HL-60 (cell line): ENCODE data around the gene CYP21A2.
"Not testable (repeated sequence)": the region's sequence is repeated elsewhere in the genome, so short reads cannot be mapped to it uniquely, and the experiment has no call there.

Experiments
- DNase-seq, 2 experiments: peaks; one replicate each; pipeline ENCODE4 v3.0.0-alpha.2; 2010 to 2020; ENCODE audit warnings: low read depth in 1 of 2, low spot score in 1 of 2
- H3K27ac ChIP-seq: fragments of 250-450 bp; sonication (Bioruptor Pico); replicated peaks from 2 replicates; pipeline ENCODE4 v1.5.1; 2020; ENCODE audit warnings: mild to moderate bottlenecking, moderate library complexity
- H3K27me3 ChIP-seq: fragments of 250-450 bp; sonication (Bioruptor Pico); 2 replicates; pipeline ENCODE4 v1.5.1; 2021; ENCODE audit warnings: mild to moderate bottlenecking, moderate library complexity; ENCODE audit not compliant: insufficient read depth, poor library complexity, severe bottlenecking
- H3K4me3 ChIP-seq: replicated peaks from 2 replicates; pipeline ENCODE4 v1.5.1; 2011; ENCODE audit warnings: mild to moderate bottlenecking, control low read depth, low read length; ENCODE audit not compliant: insufficient read depth
- CTCF ChIP-seq: IDR thresholded peaks from one replicate; pipeline ENCODE4 v1.5.1; 2011; ENCODE audit warnings: low read length, control low read depth, inconsistent platforms; ENCODE audit not compliant: insufficient read depth
- GABPA ChIP-seq: IDR thresholded peaks from 2 replicates; pipeline ENCODE4 v1.6.1; 2012; ENCODE audit warnings: low read depth
- POLR2AphosphoS5 ChIP-seq: IDR thresholded peaks from 2 replicates; pipeline ENCODE4 v1.6.1; 2012; ENCODE audit warnings: low read depth
- REST ChIP-seq: IDR thresholded peaks from 2 replicates; pipeline ENCODE4 v1.6.1; 2012; ENCODE audit warnings: low read depth; ENCODE audit not compliant: insufficient replicate concordance
- SPI1 ChIP-seq: IDR thresholded peaks from 2 replicates; pipeline ENCODE4 v1.6.1; 2012; ENCODE audit warnings: low read depth, mild to moderate bottlenecking, borderline replicate concordance

The CYP21A2 gene

GRCh38 chr6:32050562-32050961 lies 12.3 kb downstream of the CYP21A2 start:
- no peak for TF ChIP-seq CTCF
- no peak for TF ChIP-seq REST
- no peak for TF ChIP-seq POLR2AphosphoS5
- no peak for TF ChIP-seq GABPA
- TF ChIP-seq SPI1 = no peak
- H3K4me3 ChIP-seq = no peak overlapping the region
- H3K27me3 ChIP-seq = peaks cover 3% of the 10 kb centered on the region
- no peak overlapping the region for H3K27ac ChIP-seq
- DNase-seq = no peak

- DNase-seq, H3K4me3 ChIP-seq, H3K27ac ChIP-seq, H3K27me3 ChIP-seq: not testable (repeated sequence)
Measured at GRCh38 chr6:32052626-32053025, 14.4 kb downstream of the CYP21A2 start.

GRCh38 chr6:32053314-32053713 lies 15.1 kb downstream of the CYP21A2 start:
- DNase-seq, H3K27me3 ChIP-seq, H3K4me3 ChIP-seq, H3K27ac ChIP-seq: not testable (repeated sequence)

- H3K27ac ChIP-seq, H3K4me3 ChIP-seq, DNase-seq, H3K27me3 ChIP-seq: not testable (repeated sequence)
Measured at GRCh38 chr6:32055756-32056155, 17.5 kb downstream of the CYP21A2 start.

GRCh38 chr6:32056254-32056653 lies 18.0 kb downstream of the CYP21A2 start:
- TF ChIP-seq POLR2AphosphoS5 (no peak), CTCF (no peak), REST (no peak), SPI1 (no peak), GABPA (no peak)
- H3K27me3 ChIP-seq = peaks cover 3% of the 10 kb centered on the region

GRCh38 chr6:32057966-32058365 lies 19.8 kb downstream of the CYP21A2 start:
- no peak overlapping the region for H3K4me3 ChIP-seq
- no peak overlapping the region for H3K27ac ChIP-seq
- TF ChIP-seq POLR2AphosphoS5 (no peak), REST (no peak), GABPA (no peak), CTCF (no peak)
- H3K27me3 ChIP-seq = no peaks in the 10 kb centered on the region
- no peak for DNase-seq

More at GRCh38 chr6:32056254-32056653, 18.0 kb downstream of the CYP21A2 start:
- no peak for DNase-seq
- Histone ChIP-seq H3K4me3 (no peak overlapping the region), H3K27ac (no peak overlapping the region)
